Measurements from ENCODE around the gene CCDC198.

CCDC198 gene

DNA sequence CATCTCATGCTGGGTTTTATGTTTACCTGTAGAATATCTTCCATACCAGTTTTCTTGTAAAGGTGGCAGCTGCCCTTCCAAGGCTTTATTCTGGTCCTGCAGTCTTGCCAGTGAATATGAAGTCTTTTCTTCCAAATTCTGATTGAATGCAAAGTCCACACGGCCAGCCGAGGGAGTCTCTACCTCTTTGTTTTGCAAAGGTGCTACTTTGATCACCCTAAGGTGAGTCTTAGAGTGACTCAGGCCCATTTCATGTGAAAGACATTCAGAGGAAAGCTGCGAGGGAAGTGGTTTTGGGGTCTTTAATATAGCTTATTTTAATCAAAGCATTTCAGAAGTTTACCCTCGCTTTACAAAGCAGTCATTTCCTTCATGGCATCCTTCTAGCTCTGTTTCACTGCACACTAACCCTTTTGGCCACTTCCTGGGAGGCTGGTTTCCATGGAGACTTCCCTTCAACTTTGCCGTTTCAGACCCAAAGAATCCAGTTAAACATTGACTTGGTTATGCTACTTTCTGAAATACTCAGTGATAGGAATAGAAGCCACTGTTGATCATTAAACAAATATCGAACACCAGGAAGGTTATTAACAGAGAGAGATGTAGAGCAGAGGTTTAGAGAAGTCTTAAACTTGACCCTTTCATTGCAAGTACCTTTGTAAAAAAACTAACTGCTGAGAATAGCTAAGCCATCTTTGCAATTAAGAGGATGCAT, at the start of gene CCDC198:
CCDC198 (minus strand) TSS at position 391 of the 715 bp plus-strand sequence; CDS start at position 249, 142 bp downstream.
- DNase-seq = no peak

DNA sequence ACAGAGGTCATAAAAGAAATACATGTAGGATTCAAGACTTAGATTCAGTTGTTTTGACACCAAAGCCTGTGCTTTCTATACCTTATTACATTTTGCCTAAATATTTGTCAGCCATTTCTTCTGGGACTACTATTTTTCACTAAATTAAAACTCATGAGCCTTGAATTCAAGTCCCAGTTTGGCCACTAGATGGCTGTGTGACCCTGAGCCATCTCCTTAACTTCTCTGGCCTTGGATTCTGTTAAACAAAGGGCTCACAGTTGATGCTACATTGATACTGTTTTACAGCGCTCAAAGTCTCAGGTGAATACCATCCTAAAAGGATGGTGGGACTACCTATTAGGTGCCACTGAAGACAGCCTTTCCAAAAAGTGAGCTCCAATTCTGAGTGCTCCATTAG, 39.6 kb upstream of the CCDC198 start:
- no peak for DNase-seq

- no peak for DNase-seq
Observed at GRCh38 chr14:57530571-57530970, 36.9 kb upstream of the CCDC198 start.

DNA sequence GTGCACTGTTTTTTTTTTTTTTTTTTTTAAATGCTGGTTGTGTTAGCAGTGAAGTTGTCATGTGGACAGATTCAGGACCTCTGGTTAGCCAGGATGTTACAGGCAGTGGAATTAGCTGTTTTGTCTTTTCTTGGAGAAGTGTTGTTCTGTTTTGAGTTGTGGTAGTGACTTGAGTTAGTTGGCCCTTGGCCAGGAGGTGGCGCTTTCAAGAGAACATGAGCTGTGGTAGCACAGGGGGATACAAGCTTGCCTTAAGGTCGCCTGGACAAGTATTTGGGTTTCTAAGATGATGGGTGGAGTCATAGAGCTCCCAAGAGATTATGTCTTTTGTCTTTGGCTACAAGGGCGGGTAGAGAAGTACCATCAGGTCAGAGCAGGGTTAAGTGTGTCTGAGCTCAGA, 33.3 kb upstream of the CCDC198 start:
- DNase-seq = no peak

DNA sequence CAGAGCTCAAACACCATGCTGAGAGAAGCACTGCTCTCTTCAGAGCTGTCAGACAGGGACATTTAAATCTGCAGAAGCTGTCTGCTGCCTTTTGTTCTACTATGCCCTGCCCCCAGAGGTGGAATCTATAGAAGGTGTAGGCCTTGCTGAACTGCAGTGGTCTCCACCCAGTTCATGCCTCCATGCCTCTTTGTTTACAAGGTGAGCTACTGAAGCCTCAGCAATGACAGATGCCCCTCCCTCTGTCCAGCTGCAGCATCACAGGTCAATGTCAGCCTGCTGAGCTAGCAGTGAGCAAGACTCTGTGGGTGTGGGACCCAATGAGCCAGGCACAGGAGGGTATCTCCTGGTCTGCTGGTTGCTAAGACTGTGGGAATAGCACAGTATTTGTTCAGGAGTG, 25.4 kb upstream of the CCDC198 start:
- no peak for DNase-seq

GRCh38 chr14:57512220-57512619, 18.6 kb upstream of the CCDC198 start:
- DNase-seq = no peak

- DNase-seq = no peak
Observed at GRCh38 chr14:57508756-57509155, 15.1 kb upstream of the CCDC198 start.

- no peak for DNase-seq
Observed at GRCh38 chr14:57502586-57503254, 9.1 kb upstream of the CCDC198 start.

GRCh38 chr14:57501039-57501557, 7.4 kb upstream of the CCDC198 start:
- DNase-seq = no peak

DNA sequence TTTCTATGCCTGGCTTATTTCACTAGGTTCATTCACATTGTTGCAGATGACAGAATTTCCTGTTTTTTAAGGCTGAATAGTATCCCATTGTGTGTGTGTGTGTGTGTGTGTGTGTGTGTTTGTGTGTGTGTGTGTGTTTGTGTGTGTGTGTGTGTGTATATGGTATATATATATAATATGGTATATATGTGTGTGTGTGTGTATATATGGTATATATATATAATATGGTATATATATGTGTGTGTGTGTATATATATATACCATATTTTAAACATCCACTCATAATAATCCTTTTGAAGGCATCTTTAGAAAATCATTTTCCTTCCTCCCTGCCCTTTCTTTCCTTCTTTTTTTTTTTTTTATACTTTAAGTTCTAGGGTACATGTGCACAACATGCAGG, 5.0 kb upstream of the CCDC198 start:
- DNase-seq = no peak

DNA sequence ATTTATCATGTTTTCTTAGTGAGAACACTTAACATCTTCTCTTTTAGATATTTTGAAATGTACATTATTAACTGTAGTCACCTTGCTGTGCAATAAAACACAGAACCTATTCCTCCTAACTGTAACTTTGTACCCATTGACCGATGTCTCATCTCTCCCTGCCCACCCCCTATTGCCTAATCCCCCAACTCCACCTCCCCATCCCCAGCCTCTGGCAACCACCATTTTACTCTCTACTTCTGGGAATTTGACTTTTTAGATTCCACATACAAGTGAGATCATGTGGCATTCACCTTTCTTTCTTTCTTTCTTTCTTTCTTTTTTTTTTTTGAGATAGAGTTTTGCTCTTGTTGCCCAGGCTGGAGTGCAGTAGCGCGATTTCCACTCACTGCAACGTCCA, 4.4 kb upstream of the CCDC198 start:
- no peak for DNase-seq

DNA sequence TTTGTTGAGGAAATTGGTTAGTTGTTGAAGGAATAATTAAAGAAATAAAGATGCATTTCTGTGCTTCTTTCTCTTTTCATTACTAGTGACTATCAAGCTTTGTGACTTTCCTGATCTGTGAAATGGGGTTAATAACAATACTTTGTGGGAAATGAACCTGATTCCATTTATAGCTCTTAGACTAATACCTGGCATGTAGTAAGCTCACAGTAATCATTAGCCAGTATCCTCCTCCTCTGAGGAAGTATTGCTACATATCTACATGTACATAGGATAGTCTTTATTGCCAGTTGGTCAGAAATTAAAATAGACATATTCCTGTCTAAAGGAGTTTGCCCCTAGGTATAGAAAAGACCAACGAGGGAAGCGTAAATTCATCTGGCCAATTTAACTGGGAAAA, 1.8 kb upstream of the CCDC198 start:
- no peak for DNase-seq

- DNase-seq = no peak
Observed at GRCh38 chr14:57492859-57493258, 798 bp downstream of the CCDC198 start.

GRCh38 chr14:57491640-57492039, 2.0 kb downstream of the CCDC198 start:
- DNase-seq = no peak

DNA sequence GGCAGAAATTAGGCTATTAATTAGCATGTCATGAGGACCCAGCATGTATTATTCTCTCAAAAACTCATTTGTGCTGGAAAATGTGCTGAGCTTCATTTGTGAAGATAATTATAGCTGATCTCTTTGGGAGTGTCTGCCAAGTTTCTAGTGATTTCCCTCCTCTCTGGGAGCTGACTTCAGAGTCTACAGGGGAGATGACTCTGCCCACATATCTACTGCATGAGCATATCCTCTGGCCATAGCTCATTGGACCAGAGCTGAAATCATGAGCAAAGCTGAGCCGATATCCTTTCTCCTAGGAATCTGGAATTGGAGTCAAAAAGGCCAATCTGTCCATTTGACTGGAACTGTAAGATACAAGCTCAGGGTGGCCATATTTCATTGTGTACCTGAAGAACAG, 5.9 kb downstream of the CCDC198 start:
- no peak for DNase-seq

GRCh38 chr14:57486767-57487379, 6.8 kb downstream of the CCDC198 start:
- no peak for DNase-seq

- DNase-seq = no peak
Observed at GRCh38 chr14:57485635-57486034, 8.0 kb downstream of the CCDC198 start.

GRCh38 chr14:57482120-57482519, 11.5 kb downstream of the CCDC198 start:
- DNase-seq = no peak

- no peak for DNase-seq
Observed at GRCh38 chr14:57480051-57480450, 13.6 kb downstream of the CCDC198 start.

DNA sequence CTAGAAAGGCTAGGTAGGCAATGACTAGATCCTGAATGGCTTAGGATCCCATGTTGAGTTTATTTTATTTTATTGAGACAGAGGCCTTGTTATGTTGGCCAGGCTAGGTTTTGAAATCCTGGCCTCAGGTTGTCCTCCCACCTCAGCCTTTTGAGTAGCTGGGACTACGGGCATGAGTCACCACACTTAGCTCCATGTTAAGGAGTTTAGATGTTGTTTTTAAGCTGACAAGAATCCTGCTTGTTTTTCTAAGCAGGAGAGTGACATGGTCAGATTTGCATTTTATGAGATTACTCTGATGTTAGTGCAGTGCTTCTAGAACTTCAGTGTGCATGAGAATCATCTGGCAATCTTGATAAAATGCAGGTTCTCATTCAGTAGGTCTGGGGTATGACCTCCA, 14.5 kb downstream of the CCDC198 start:
- DNase-seq = no peak

- no peak for DNase-seq
Observed at GRCh38 chr14:57478050-57478449, 15.6 kb downstream of the CCDC198 start.

DNA sequence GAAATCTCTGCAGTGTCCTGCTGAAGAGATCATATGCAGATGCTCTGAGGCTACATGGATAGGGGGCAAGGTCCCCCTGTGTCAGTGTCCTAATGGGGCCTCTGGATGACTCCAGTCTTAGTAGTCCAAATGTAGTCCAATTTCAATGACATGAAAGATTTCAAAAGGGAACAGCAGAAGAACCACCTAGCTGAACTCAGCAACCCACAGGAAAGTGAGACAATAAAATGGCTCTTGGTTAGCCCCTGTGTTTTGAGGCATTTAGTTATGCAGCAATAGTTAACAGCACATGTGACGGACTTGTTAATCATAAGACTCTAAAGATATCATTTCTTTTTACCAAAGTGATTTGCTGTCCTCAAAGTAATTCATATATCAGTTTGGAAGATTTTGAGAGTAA, 22.7 kb downstream of the CCDC198 start:
- DNase-seq = no peak

DNA sequence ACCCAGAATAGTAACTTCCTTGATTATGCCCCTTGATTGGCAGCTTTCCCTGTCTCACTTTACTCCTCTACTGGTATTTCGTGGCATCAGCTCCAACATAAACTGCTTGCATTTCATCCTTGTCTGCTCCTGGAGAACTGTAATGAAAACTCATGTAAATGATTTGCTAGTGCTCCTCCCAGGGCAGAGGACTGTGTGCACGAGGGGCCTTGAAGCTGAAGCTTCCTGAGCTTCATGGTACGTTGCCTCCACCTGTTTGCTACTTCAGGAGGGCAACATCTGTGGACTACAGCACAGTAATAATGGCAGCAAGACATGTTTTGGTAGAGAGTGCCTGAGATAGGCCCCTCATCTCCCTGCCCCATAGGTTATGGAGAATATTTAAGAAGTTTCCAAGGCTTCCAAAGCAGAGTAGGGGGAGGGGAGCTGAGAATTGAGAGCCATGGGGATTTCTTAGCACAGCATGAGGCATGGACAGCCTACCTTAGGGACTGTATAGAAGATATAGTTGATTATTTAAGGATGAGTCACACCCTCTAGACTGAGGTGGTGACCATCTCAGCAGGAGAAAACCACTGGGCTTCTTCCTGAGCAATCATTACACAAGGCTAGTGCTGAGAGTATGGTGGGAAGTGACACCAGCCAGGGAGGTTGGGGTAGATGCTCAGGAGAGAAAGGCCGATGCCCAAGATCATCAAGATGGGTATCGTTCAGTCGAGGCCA, 29.5 kb downstream of the CCDC198 start:
- no peak for DNase-seq
